Measurements from ENCODE around the gene PDLIM1.

DNA sequence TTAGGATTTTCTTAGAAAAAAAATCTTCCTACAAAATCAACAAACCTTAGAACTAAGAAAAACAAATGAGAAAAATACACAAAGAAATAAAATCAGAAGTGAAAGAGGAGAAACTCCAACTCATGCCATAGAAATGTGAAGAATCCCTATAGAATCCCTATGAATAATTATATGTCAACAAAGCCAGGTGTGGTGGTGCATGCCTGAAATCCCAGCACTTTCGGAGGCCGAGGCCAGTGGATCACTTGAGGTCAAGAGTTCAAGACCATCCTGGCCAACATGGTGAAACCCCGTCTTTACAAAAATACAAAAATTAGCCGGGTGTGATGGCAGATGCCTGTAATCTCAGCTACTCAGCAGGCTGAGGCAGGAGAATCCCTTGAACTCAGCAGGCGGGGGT is 69.7 kb downstream of the PDLIM1 start:
- TF ChIP-seq EZH2phosphoT487 (IDR thresholded peaks at IDR 0.05; ENCODE audit: insufficient read depth, low read depth): no peak
- TF ChIP-seq EZH2 (IDR thresholded peaks at IDR 0.05; ENCODE audit: insufficient read depth, poor library complexity, severe bottlenecking): no peak
